ENCODE measurements around the gene MPDZ. TPM values are rescaled to one million over a fixed set of nuclear protein-coding genes. Genes with fewer than 3 reads are reported as not detected.

MPDZ gene
- total RNA-seq, 1 donor from 2014 or later = 31.3 TPM

GRCh38 chr9:13127131-13127530, 152.4 kb downstream of the MPDZ start:
- Histone ChIP-seq H3K9me3 (no peaks in the 10 kb centered on the region), H3K27ac (no peak overlapping the region), H3K27me3 (ENCODE audit: low read depth) (no peaks in the 10 kb centered on the region), H3K4me3 (no peak overlapping the region), H3K4me1 (no peaks in the 10 kb centered on the region), H3K36me3 (peaks cover 46% of the 10 kb centered on the region)
- no peak for TF ChIP-seq CTCF (IDR thresholded peaks at IDR 0.05)
- DNase-seq = no peak
- no peak for ATAC-seq
- intact Hi-C loops (cut with DNase I) = no loop called here

DNA sequence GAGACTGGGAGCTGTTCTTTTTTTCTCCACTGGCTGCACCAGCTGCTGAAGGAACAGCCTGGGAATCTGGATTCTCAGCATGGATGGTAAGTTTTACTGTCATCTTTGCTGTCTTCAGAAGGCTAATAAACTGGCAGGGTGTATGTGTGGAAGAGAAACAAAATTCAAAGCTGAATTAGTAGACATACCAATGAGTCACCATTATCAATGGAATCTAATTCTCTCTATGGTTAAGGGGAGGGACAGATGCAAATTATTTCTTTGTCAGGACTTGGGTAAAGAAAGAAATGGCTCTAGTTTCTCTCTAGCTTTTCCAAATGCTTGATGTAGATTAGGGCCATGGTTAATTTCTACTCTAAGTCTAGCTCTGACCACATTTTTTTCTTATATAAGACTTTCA, 154.2 kb downstream of the MPDZ start:
- Histone ChIP-seq H3K36me3 (peaks cover 45% of the 10 kb centered on the region), H3K4me3 (no peak overlapping the region), H3K27ac (no peak overlapping the region), H3K9me3 (no peaks in the 10 kb centered on the region), H3K27me3 (ENCODE audit: low read depth) (no peaks in the 10 kb centered on the region), H3K4me1 (no peaks in the 10 kb centered on the region)
- DNase-seq (no peak), ATAC-seq (no peak)
- intact Hi-C loops (cut with DNase I) = no loop called here
- TF ChIP-seq CTCF (IDR thresholded peaks at IDR 0.05) = no peak

DNA sequence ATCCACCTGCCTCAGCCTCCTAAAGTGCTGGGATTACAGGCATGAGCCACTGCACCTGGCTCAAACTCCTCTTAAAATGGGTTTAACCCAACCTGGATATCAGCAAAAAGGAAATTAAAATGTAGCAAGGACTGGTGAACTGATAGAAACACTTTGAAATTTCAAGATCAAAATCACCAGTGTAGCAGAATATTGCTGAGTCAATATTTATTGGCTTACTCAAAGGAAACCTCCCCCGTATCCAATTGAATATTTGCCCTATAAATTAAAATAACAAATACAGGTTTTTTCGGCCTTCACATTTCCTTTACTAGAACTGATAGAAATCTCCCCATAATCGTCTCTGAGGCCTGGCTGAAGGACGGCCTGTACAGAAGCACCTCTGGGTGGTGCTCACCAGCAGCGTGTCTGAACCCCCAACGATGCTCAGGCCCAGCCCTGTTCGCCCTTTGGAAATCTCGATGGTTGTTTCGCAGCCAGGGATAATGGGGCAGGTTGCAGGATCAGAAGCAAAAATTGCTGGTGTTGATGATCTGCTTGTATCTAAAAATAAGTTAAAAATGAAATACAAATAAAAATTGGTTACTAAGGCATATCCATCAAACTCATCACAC, 156.6 kb downstream of the MPDZ start:
- TF ChIP-seq CTCF (IDR thresholded peaks at IDR 0.05) = no peak
- intact Hi-C loops (cut with DNase I) = no loop called here
- ATAC-seq (no peak), DNase-seq (no peak)
- no peaks in the 10 kb centered on the region for H3K4me1 ChIP-seq
- H3K4me3 ChIP-seq = no peak overlapping the region
- H3K27me3 ChIP-seq (ENCODE audit: low read depth) = no peaks in the 10 kb centered on the region
- H3K27ac ChIP-seq = no peak overlapping the region
- H3K36me3 ChIP-seq = peaks cover 49% of the 10 kb centered on the region
- no peaks in the 10 kb centered on the region for H3K9me3 ChIP-seq

GRCh38 chr9:13118313-13118712, 161.2 kb downstream of the MPDZ start:
- no peak for TF ChIP-seq CTCF (IDR thresholded peaks at IDR 0.05)

GRCh38 chr9:13116292-13116691, 163.2 kb downstream of the MPDZ start:
- H3K9me3 ChIP-seq = no peaks in the 10 kb centered on the region
- DNase-seq (no peak), ATAC-seq (no peak)
- H3K27me3 ChIP-seq (ENCODE audit: low read depth) = no peaks in the 10 kb centered on the region
- no peak for TF ChIP-seq CTCF (IDR thresholded peaks at IDR 0.05)
- no peaks in the 10 kb centered on the region for H3K4me1 ChIP-seq
- no peak overlapping the region for H3K27ac ChIP-seq
- peaks cover 14% of the 10 kb centered on the region for H3K36me3 ChIP-seq
- no peak overlapping the region for H3K4me3 ChIP-seq
- intact Hi-C loops (cut with DNase I) = no loop called here

More at GRCh38 chr9:13118313-13118712, 161.2 kb downstream of the MPDZ start:
- H3K36me3 ChIP-seq = peaks cover 33% of the 10 kb centered on the region
- ATAC-seq (no peak), DNase-seq (no peak)
- H3K4me1 ChIP-seq = no peaks in the 10 kb centered on the region
- intact Hi-C loops (cut with DNase I) = no loop called here
- no peaks in the 10 kb centered on the region for H3K27me3 ChIP-seq (ENCODE audit: low read depth)
- H3K9me3 ChIP-seq = no peaks in the 10 kb centered on the region
- no peak overlapping the region for H3K4me3 ChIP-seq
- no peak overlapping the region for H3K27ac ChIP-seq
